ENCODE results near the gene TET2. TPM values are rescaled to one million over a fixed set of nuclear protein-coding genes. Genes with fewer than 3 reads are reported as not detected.

TET2 gene
- total and polyA plus RNA-seq, 2 of the 4 experiments (the other 2 are of a cell fraction): 5.6 to 25.3 TPM

DNA sequence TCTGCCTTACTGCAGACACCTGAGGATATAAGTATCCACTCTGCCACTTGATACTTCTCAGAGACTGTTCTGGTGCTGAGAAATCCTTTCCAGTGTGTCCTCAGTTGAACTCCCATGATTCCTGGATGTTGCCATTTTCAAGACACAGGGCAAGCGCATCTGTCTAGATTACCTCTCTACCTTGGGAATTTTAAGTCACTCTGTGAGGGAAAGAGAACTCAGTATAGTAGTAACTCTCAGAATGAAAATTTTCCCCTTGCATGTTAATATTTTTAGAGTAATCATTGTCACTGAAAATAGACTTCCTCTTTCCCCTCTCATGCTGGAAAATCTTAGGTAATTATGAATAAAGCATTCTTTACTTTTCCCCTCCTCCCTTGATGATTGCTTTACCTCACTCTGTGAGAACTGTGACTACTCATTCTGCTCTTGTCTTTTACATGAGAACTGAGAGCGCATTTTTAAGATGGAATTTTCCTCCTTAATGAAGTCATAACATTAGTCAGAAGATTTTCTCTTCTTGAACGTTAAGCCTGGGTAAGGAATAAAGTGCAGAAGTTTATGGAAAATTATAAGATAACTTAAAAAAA lies 45.0 kb downstream of the TET2 start:
- CTCF ChIA-PET: interaction anchor here (1.1 kb wide), 1 partner anchor 29 kb away, joined by 3 read pairs; no protein-coding TSS in a partner anchor
- WGBS, 2 experiments (ENCODE audit: extremely low coverage in 2 of 2, insufficient read length in 1 of 2): no CpG with 5 or more reads among the region's 3 CpGs
- Histone ChIP-seq H3K36me3 (ENCODE audit: control insufficient read depth, insufficient read depth, low read length) (peaks cover 5% of the 10 kb centered on the region), H3K4me3 (ENCODE audit: insufficient read depth, low read depth, low read length) (no peak overlapping the region), H4K5ac (ENCODE audit: low read depth, low read length) (peak overlapping the region; percentile 71; the same call in 1 of the 2 replicates), H3K4me1 (ENCODE audit: control insufficient read depth, insufficient read depth, low read length) (peaks cover 9% of the 10 kb centered on the region), H3K9me1 (ENCODE audit: insufficient read depth, low read length) (peaks cover 3% of the 10 kb centered on the region; the same call in 1 of the 2 replicates), H3K9ac (ENCODE audit: low read depth, low read length) (no peak overlapping the region), H4K91ac (ENCODE audit: insufficient read depth, low read depth, low read length) (no peak overlapping the region; the same call in 1 of the 2 replicates), H3K79me1 (ENCODE audit: low read depth in 1 of 2, low read length in 2 of 2) (peaks cover 13 to 31% of the 10 kb centered on the region in 2 experiments), H2BK15ac (ENCODE audit: low read depth, low read length) (no peak overlapping the region), H3K23ac (ENCODE audit: low read depth, low read length) (no peak overlapping the region), H2AK9ac (replicated peaks; ENCODE audit: low read depth, low read length, poor library complexity) (no peak overlapping the region), H4K20me1 (ENCODE audit: insufficient read depth, low read length) (peaks cover 3% of the 10 kb centered on the region; the same call in 1 of the 2 replicates), H3K4me2 (ENCODE audit: low read depth, low read length) (peak overlapping the region; percentile 59; the same call in 1 of the 2 replicates), H2BK20ac (ENCODE audit: low read depth, low read length) (no peak overlapping the region), H3K56ac (ENCODE audit: extremely low read depth, insufficient read depth, low read length) (no peak overlapping the region), H3K27ac (ENCODE audit: insufficient read depth, low read length) (no peak overlapping the region), H3K4ac (ENCODE audit: low read depth, low read length) (0 out of 2 replicates have a peak overlapping the region, but pooled peaks have one; percentile 66), H2BK5ac (ENCODE audit: low read depth, low read length, poor library complexity, severe bottlenecking) (peak overlapping the region; percentile 77), H3K14ac (replicated peaks; ENCODE audit: low read depth, low read length) (no peak overlapping the region), H3K9me3 (ENCODE audit: control insufficient read depth, insufficient read depth, low read length) (no peaks in the 10 kb centered on the region), H4K8ac (ENCODE audit: low read depth in 2 of 2, low read length in 2 of 2) (peak overlapping the region in 1 of 2 experiments; percentile 56; a peak in 1 of 4 replicates), H2AFZ (replicated peaks; ENCODE audit: low read length, poor library complexity) (no peak overlapping the region), H2BK120ac (ENCODE audit: low read depth, low read length) (0 out of 2 replicates have a peak overlapping the region, but pooled peaks have one; percentile 47), H2AK5ac (ENCODE audit: low read depth, low read length) (no peak overlapping the region), H3K18ac (ENCODE audit: low read depth, low read length) (peak overlapping the region; percentile 60; the same call in 1 of the 2 replicates), H3K27me3 (ENCODE audit: control insufficient read depth, insufficient read depth, low read length) (no peaks in the 10 kb centered on the region)
- DNase-seq (peak; percentile 72), ATAC-seq (ENCODE audit: low read depth) (peak; percentile 33)
- TF ChIP-seq CHD1 (IDR thresholded peaks at IDR 0.05; ENCODE audit: low read depth, low read length) (no peak), CEBPB (IDR thresholded peaks at IDR 0.05; ENCODE audit: low read depth, low read length) (0 out of 2 replicates have a peak, but pooled peaks have one; percentile 2), NFE2L2 (IDR thresholded peaks at IDR 0.05; ENCODE audit: low read depth, low read length) (no peak)
- BruUV-seq (replicated peaks): no TSS peak
- POLR2A ChIA-PET (ENCODE audit: unreplicated experiment): no interaction called here
- in situ Hi-C loops (cut with MboI; ENCODE audit: low sequenced_read_pairs): no loop called here
- dilution Hi-C loops (cut with HindIII; ENCODE audit: low sequenced_read_pairs, unreplicated experiment): no loop called here
- intact Hi-C loops (cut with micrococcal nuclease): loop anchor here (5.0 kb wide), 1 partner anchor 44 kb away; the partner anchor contains the start of gene TET2
